Small intestine (tissue), 7 donors: ENCODE data around the gene CDH22. TPM values are rescaled to one million over a fixed set of nuclear protein-coding genes. Genes with fewer than 3 reads are reported as not detected.
A peak's percentile ranks its signal among the peaks of the same experiment; 100 is the strongest.

Experiments
- DNase-seq, 2 donors: peaks; one replicate each; pipeline versions ENCODE4 v3.0.0 to v3.0.0-alpha.2; 2013
- FAIRE-seq: peaks from 2 replicates; lab custom pipeline; 2012; peaks lifted over from hg19 to GRCh38; lab: Jason Lieb, UNC
- H3K27ac ChIP-seq, 3 donors: one replicate each; pipeline ENCODE4 v1.5.1; 2013; ENCODE audit warnings: low read length in 2 of 3, mild to moderate bottlenecking in 2 of 3, control low read depth in 1 of 3, inconsistent platforms in 1 of 3, low read depth in 1 of 3, moderate library complexity in 1 of 3
- H3K27me3 ChIP-seq, 3 donors: one replicate each; pipeline ENCODE4 v1.6.1; 2013; ENCODE audit warnings: low read length in 3 of 3, inconsistent platforms in 1 of 3; ENCODE audit not compliant: control insufficient read depth in 3 of 3, insufficient read depth in 3 of 3
- H3K36me3 ChIP-seq, 3 donors: one replicate each; pipeline ENCODE4 v1.6.1; 2013; ENCODE audit warnings: low read length in 3 of 3, inconsistent platforms in 1 of 3, low read depth in 1 of 3, mild to moderate bottlenecking in 1 of 3, moderate library complexity in 1 of 3; ENCODE audit not compliant: control insufficient read depth in 3 of 3, insufficient read depth in 2 of 3
- H3K4me1 ChIP-seq, 3 donors: one replicate each; pipeline ENCODE4 v1.6.1; 2013; ENCODE audit warnings: low read length in 2 of 3, inconsistent platforms in 1 of 3, low read depth in 1 of 3, mild to moderate bottlenecking in 1 of 3, moderate library complexity in 1 of 3; ENCODE audit not compliant: control insufficient read depth in 3 of 3, insufficient read depth in 2 of 3
- H3K4me3 ChIP-seq, 3 donors: one replicate each; pipeline ENCODE4 v1.5.1; 2013; ENCODE audit warnings: low read length in 3 of 3, control low read depth in 1 of 3, inconsistent platforms in 1 of 3, low read depth in 1 of 3, mild to moderate bottlenecking in 1 of 3, moderate library complexity in 1 of 3
- H3K9me3 ChIP-seq, 2 donors: one replicate each; pipeline ENCODE4 v1.6.1; 2013; ENCODE audit warnings: low read depth in 1 of 2, low read length in 1 of 2; ENCODE audit not compliant: control insufficient read depth in 2 of 2, insufficient read depth in 1 of 2
- whole genome bisulfite sequencing, 3 donors: extraction: QIAGEN DNeasy Blood & Tissue Kit; methylation state at CpG; one replicate each; pipeline ENCODE4 v1.1.7; 2013; 5-methylcytosine and 5-hydroxymethylcytosine counted together
- polyA plus RNA-seq, 4 donors: library from polyadenylated mRNA; stranded (reverse) in 3 of 4; unstranded in 1 of 4; fragments of 200-250 nt in 3 of 4; fragments of 120-200 nt in 1 of 4; gene quantifications; one replicate each; pipeline versions ENCODE4 v1.2.1 to v1.2.3, GENCODE V29; 2013
- donor health status: healthy with polysubstance abuse.
- donor health status: control.
- donor health status: control.
- donor health status: Bipolar disorder and iron deficiency.
- donor health status: healthy.

Gene CDH22
- polyA plus RNA-seq, 4 donors: 0.03 to 0.84 TPM; not detected in 2

- Histone ChIP-seq H3K4me1 (no peaks in the 10 kb centered on the region), H3K27ac (no peak overlapping the region), H3K27me3 (peaks cover 0 to 19% (median 16%) of the 10 kb centered on the region in 3 donors), H3K4me3 (no peak overlapping the region), H3K36me3 (no peaks in the 10 kb centered on the region), H3K9me3 (no peaks in the 10 kb centered on the region)
- 45 to 57% (median 48%) methylated on average over 8 of the region's 8 CpGs for WGBS, 3 donors
- no peak for DNase-seq
- no peak for FAIRE-seq
These were observed 128.4 kb downstream of the CDH22 start for GRCh38 chr20:46179862-46180261.

GRCh38 chr20:46178891-46179290 lies 129.4 kb downstream of the CDH22 start:
- no peaks in the 10 kb centered on the region for H3K4me1 ChIP-seq
- H3K4me3 ChIP-seq: no peak overlapping the region
- 55 to 61% (median 61%) methylated on average over 8 of the region's 8 CpGs for WGBS, 3 donors
- DNase-seq (no peak), FAIRE-seq (no peak)
- no peak overlapping the region for H3K27ac ChIP-seq
- peaks cover 0 to 25% (median 18%) of the 10 kb centered on the region in 3 donors for H3K27me3 ChIP-seq
- no peaks in the 10 kb centered on the region for H3K9me3 ChIP-seq
- no peaks in the 10 kb centered on the region for H3K36me3 ChIP-seq

- H3K9me3 ChIP-seq: no peaks in the 10 kb centered on the region
- no peak overlapping the region for H3K4me3 ChIP-seq
- H3K27ac ChIP-seq: no peak overlapping the region
- no peak for DNase-seq
- WGBS, 3 donors: 82 to 89% (median 85%) methylated on average over 15 of the region's 15 CpGs
- FAIRE-seq: no peak
- no peaks in the 10 kb centered on the region for H3K4me1 ChIP-seq
- H3K36me3 ChIP-seq: no peaks in the 10 kb centered on the region
- H3K27me3 ChIP-seq: peaks cover 0 to 36% (median 24%) of the 10 kb centered on the region in 3 donors
These were observed 130.5 kb downstream of the CDH22 start for GRCh38 chr20:46177768-46178167.

- H3K4me3 ChIP-seq: no peak overlapping the region
- WGBS, 3 donors: 60 to 72% (median 69%) methylated on average over 13 of the region's 13 CpGs
- FAIRE-seq (no peak), DNase-seq (no peak)
- no peaks in the 10 kb centered on the region for H3K4me1 ChIP-seq
- no peaks in the 10 kb centered on the region for H3K36me3 ChIP-seq
- H3K9me3 ChIP-seq: no peaks in the 10 kb centered on the region
- no peak overlapping the region for H3K27ac ChIP-seq
- peaks cover 0 to 38% (median 24%) of the 10 kb centered on the region in 3 donors for H3K27me3 ChIP-seq
These were observed 131.4 kb downstream of the CDH22 start for GRCh38 chr20:46176739-46177378.

- Histone ChIP-seq H3K27ac (no peak overlapping the region), H3K36me3 (no peaks in the 10 kb centered on the region), H3K27me3 (peaks cover 0 to 42% (median 27%) of the 10 kb centered on the region in 3 donors), H3K9me3 (no peaks in the 10 kb centered on the region), H3K4me1 (no peaks in the 10 kb centered on the region), H3K4me3 (no peak overlapping the region)
- FAIRE-seq (no peak), DNase-seq (no peak)
- 89 to 91% (median 90%) methylated on average over 4 of the region's 4 CpGs for WGBS, 3 donors
These were observed 133.2 kb downstream of the CDH22 start for GRCh38 chr20:46175127-46175494.

GRCh38 chr20:46174469-46175126 lies 133.7 kb downstream of the CDH22 start:
- H3K36me3 ChIP-seq: no peaks in the 10 kb centered on the region
- no peak overlapping the region for H3K27ac ChIP-seq
- no peaks in the 10 kb centered on the region for H3K9me3 ChIP-seq
- DNase-seq (peak; percentile 55 to 77), FAIRE-seq (no peak)
- H3K4me1 ChIP-seq: no peaks in the 10 kb centered on the region
- WGBS, 3 donors: 5 to 15% (median 8%) methylated on average over 69 to 77 of the region's 77 CpGs
- no peak overlapping the region for H3K4me3 ChIP-seq
- H3K27me3 ChIP-seq: peaks cover 0 to 40% (median 27%) of the 10 kb centered on the region in 3 donors

- WGBS, 3 donors: 23 to 35% (median 29%) methylated on average over 19 to 25 of the region's 25 CpGs
- H3K4me1 ChIP-seq: no peaks in the 10 kb centered on the region
- H3K27ac ChIP-seq: no peak overlapping the region
- DNase-seq (no peak), FAIRE-seq (no peak)
- H3K9me3 ChIP-seq: no peaks in the 10 kb centered on the region
- no peak overlapping the region for H3K4me3 ChIP-seq
- H3K36me3 ChIP-seq: no peaks in the 10 kb centered on the region
- H3K27me3 ChIP-seq: peaks cover 0 to 41% (median 27%) of the 10 kb centered on the region in 3 donors
These were observed 134.4 kb downstream of the CDH22 start for GRCh38 chr20:46173652-46174468.

GRCh38 chr20:46172961-46173536 lies 135.2 kb downstream of the CDH22 start:
- H3K27me3 ChIP-seq: peaks cover 0 to 39% (median 27%) of the 10 kb centered on the region in 3 donors
- H3K4me3 ChIP-seq: no peak overlapping the region
- H3K9me3 ChIP-seq: no peaks in the 10 kb centered on the region
- no peaks in the 10 kb centered on the region for H3K4me1 ChIP-seq
- no peak overlapping the region for H3K27ac ChIP-seq
- FAIRE-seq: no peak
- no peak for DNase-seq
- no peaks in the 10 kb centered on the region for H3K36me3 ChIP-seq
- 41 to 66% (median 48%) methylated on average over 3 of the region's 3 CpGs for WGBS, 3 donors
